ENCODE data around the gene ESPL1. TPM values are rescaled to one million over a fixed set of nuclear protein-coding genes. Genes with fewer than 3 reads are reported as not detected.
A peak's percentile ranks its signal among the peaks of the same experiment; 100 is the strongest.

The ESPL1 gene
- total RNA-seq, 2 experiments from 2014 or later, result 88.4 to 90.2 TPM

DNA sequence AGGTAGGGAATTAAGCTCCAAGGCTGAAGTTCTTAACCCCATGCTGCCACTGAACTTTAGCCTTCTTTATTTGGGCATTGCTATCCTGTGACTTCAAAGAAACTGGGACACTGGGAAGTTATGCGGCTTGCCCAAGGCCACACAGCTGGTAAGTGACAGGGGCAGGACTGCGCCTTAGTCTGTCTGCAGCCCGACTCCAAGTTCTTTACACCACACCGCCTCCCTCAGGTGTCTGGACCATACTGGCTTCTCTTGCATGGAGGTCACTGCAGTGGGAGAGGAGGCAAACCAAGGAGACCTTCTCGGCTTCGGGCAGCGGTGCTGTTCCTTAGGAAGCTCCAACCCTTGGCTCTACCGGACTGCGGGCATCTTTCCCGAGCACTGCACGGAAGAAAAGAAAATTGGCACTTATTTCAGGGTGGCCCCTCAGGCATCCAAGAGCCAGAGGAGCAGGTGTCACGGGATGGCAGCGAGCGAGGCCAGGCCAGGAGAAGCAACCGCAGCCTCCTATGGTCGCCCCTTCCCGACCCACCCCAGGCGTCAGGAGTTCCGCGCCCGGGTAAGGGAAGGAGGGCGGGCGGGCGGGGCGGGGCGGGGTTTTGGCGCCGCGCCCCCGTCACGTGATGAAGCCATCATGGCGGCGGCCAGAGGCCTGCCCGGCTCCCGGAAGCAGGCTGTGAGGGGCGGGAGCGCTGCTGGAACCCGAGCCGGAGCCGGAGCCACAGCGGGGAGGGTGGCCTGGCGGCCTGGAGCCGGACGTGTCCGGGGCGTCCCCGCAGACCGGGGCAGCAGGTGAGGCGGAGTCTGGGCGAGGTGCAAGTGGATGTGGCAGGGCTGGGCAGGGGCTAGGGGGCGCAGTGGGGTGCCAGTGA is 16.4 kb upstream of the ESPL1 start:
- peak; percentile 79 for DNase-seq
- H3K4me1 Mint-ChIP-seq, result peaks cover 52% of the 10 kb centered on the region
- H3K9me3 Mint-ChIP-seq, result no peaks in the 10 kb centered on the region
- ChIA-PET POLR2A (interaction anchor here (0.8 to 4.0 kb wide), 18 partner anchors 12 to 128 kb away, joined by 3 to 33 read pairs (median 5); partner anchors contain the start of genes CSAD, ESPL1, ITGB7 and MYG1), CTCF (interaction anchor here (0.7 to 13.1 kb wide), 24 partner anchors 9 to 185 kb away, joined by 3 to 211 read pairs (median 3); partner anchors contain the start of genes AAAS, ESPL1, ITGB7 and SP1)
- no peaks in the 10 kb centered on the region for H3K27me3 Mint-ChIP-seq
- peak overlapping the region; percentile 97 for H3K4me3 Mint-ChIP-seq
- H3K36me3 Mint-ChIP-seq (ENCODE audit: low read depth), result peaks cover 25% of the 10 kb centered on the region
- peak overlapping the region; percentile 81 for H3K27ac Mint-ChIP-seq

- H3K27ac Mint-ChIP-seq, result peak overlapping the region; percentile 81
- peaks cover 25% of the 10 kb centered on the region for H3K36me3 Mint-ChIP-seq (ENCODE audit: low read depth)
- peak overlapping the region; percentile 97 for H3K4me3 Mint-ChIP-seq
- peaks cover 49% of the 10 kb centered on the region for H3K4me1 Mint-ChIP-seq
- POLR2A ChIA-PET, result interaction anchor here (0.9 to 4.0 kb wide), 13 partner anchors 11 to 65 kb away, joined by 3 to 33 read pairs (median 5); partner anchors contain the start of genes ESPL1, ITGB7 and MYG1
- CTCF ChIA-PET, result interaction anchor here (0.8 to 13.1 kb wide), 7 partner anchors 9 to 93 kb away, joined by 3 to 211 read pairs (median 5); partner anchors contain the start of genes ESPL1 and ITGB7
- no peaks in the 10 kb centered on the region for H3K27me3 Mint-ChIP-seq
- H3K9me3 Mint-ChIP-seq, result no peaks in the 10 kb centered on the region
- no peak for DNase-seq
Measured at GRCh38 chr12:53252349-53252916, 15.7 kb upstream of the ESPL1 start.

DNA sequence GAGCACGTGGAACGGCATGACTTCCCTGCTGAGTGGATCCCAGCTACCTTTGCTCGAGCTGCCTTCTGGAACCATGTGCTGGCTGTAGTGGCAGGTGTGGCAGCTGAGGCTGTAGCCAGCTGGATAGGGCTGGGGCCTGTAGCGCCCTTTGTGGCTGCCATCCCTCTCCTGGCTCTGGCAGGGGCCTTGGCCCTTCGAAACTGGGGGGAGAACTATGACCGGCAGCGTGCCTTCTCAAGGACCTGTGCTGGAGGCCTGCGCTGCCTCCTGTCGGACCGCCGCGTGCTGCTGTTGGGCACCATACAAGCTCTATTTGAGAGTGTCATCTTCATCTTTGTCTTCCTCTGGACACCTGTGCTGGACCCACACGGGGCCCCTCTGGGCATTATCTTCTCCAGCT is 14.8 kb upstream of the ESPL1 start:
- H3K36me3 Mint-ChIP-seq (ENCODE audit: low read depth), result peaks cover 25% of the 10 kb centered on the region
- H3K4me1 Mint-ChIP-seq, result peaks cover 49% of the 10 kb centered on the region
- DNase-seq, result no peak
- CTCF ChIA-PET, result interaction anchor here (0.9 to 13.1 kb wide), 5 partner anchors 15 to 71 kb away, joined by 3 to 211 read pairs (median 5); partner anchors contain the start of genes AAAS, ESPL1 and ITGB7
- peak overlapping the region; percentile 97 for H3K4me3 Mint-ChIP-seq
- no peaks in the 10 kb centered on the region for H3K9me3 Mint-ChIP-seq
- H3K27me3 Mint-ChIP-seq, result no peaks in the 10 kb centered on the region
- peak overlapping the region; percentile 81 for H3K27ac Mint-ChIP-seq
- POLR2A ChIA-PET, result interaction anchor here (0.8 to 4.0 kb wide), 10 partner anchors 11 to 68 kb away, joined by 3 to 33 read pairs (median 5); partner anchors contain the start of gene ESPL1

- DNase-seq, result peak; percentile 30
- Mint-ChIP-seq H3K27me3 (no peaks in the 10 kb centered on the region), H3K4me3 (no peak overlapping the region), H3K4me1 (peaks cover 56% of the 10 kb centered on the region), H3K36me3 (ENCODE audit: low read depth) (peaks cover 25% of the 10 kb centered on the region), H3K9me3 (no peaks in the 10 kb centered on the region), H3K27ac (peak overlapping the region; percentile 62)
- ChIA-PET POLR2A (interaction anchor here (0.9 to 4.0 kb wide), 4 partner anchors 14 to 74 kb away, joined by 3 to 33 read pairs (median 4); partner anchors contain the start of genes CSAD, ESPL1 and ZNF740), CTCF (interaction anchor here (1.4 to 13.1 kb wide), 4 partner anchors 13 to 95 kb away, joined by 5 to 211 read pairs (median 26); partner anchors contain the start of genes CSAD, ESPL1, ITGB7 and ZNF740)
Measured at GRCh38 chr12:53254816-53255545, 13.1 kb upstream of the ESPL1 start.

GRCh38 chr12:53255996-53256395 is 12.1 kb upstream of the ESPL1 start:
- H3K36me3 Mint-ChIP-seq (ENCODE audit: low read depth), result peaks cover 25% of the 10 kb centered on the region
- CTCF ChIA-PET, result interaction anchor here (13.1 kb wide), 1 partner anchor 42 kb away, joined by 211 read pairs; the partner anchor contains the start of gene ITGB7
- no peaks in the 10 kb centered on the region for H3K27me3 Mint-ChIP-seq

DNA sequence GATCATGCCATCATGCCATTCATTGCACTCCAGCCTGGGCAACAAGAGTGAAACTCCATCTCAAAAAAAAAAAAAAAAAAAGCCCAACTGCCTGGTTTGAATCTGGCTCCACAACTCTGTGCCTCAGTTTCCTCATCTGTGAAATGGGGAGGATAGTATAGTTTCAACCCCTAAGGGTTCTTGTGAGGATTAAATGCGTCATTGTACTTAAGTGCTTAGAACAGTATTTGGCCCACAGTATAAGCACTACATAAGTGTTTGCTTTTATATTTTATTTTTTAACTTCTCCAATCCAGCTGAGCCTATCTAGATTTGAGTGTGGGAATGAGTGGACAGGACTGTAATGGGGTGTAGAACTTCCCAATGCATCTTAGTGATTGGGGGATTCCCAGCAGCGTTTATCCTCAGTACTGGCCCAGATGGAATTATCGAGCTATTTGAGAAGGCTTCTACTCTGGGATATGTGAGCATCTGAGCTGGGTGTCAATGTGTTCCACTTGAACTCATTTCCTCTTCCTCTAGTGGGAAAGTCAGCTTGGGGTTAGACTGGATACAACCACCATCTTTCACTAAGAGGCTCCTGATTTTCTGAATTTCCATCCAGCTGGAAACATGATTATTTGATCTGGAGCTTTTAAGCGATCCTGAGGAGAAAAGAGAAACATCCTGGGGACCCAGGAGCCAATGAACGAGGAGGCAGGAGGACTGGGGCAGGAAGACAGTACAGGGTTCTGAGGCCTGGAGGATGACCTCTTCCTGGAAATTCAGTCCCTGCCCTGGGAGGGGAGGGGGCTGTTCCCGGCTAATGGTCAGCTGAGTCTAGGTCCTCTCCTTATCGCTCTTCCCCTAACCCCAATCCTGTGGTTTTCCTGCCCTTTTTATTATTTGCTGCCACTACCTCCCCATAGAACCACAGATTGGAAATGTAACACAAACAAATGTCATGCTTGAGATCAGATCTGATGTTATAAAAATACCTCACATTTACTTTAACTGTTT is 9.3 kb upstream of the ESPL1 start:
- CTCF ChIA-PET, result interaction anchor here (0.7 to 13.1 kb wide), 3 partner anchors 9 to 219 kb away, joined by 3 to 211 read pairs (median 6); partner anchors contain the start of genes ESPL1 and ITGB7
- Mint-ChIP-seq H3K27me3 (no peaks in the 10 kb centered on the region), H3K9me3 (no peaks in the 10 kb centered on the region), H3K4me1 (peaks cover 30% of the 10 kb centered on the region), H3K36me3 (ENCODE audit: low read depth) (peaks cover 11% of the 10 kb centered on the region), H3K27ac (no peak overlapping the region), H3K4me3 (no peak overlapping the region)
- POLR2A ChIA-PET, result interaction anchor here (0.8 to 1.3 kb wide), 2 partner anchors 9 to 15 kb away, joined by 3 to 4 read pairs; no protein-coding TSS in a partner anchor
- no peak for DNase-seq

More at GRCh38 chr12:53255996-53256395, 12.1 kb upstream of the ESPL1 start:
- H3K27ac Mint-ChIP-seq, result no peak overlapping the region
- no peaks in the 10 kb centered on the region for H3K9me3 Mint-ChIP-seq
- DNase-seq, result no peak
- H3K4me1 Mint-ChIP-seq, result peaks cover 52% of the 10 kb centered on the region
- H3K4me3 Mint-ChIP-seq, result no peak overlapping the region
- POLR2A ChIA-PET, result interaction anchor here (0.8 to 1.4 kb wide), 4 partner anchors 10 to 34 kb away, joined by 3 to 4 read pairs (median 4); partner anchors contain the start of gene ESPL1

DNA sequence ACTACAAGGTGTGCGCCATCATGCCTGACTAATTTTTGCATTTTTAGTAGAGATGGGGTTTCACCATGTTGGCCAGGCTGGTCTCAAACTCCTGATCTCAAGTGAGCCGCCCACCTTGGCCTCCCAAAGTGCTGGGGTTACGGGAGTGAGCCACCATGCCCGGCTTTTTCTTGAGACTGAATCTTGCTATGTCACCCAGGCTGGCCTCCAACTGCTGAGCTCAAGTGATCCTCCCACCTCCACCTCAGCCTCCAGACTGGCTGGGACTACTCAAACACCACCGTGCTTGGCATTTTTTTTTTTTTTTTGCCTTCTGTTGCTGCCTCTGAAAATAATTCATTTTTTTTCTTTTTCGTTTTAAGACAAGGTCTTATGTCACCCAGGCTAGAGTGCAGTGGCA is 8.2 kb upstream of the ESPL1 start:
- Mint-ChIP-seq H3K36me3 (ENCODE audit: low read depth) (peaks cover 6% of the 10 kb centered on the region), H3K27ac (no peak overlapping the region)
- POLR2A ChIA-PET, result interaction anchor here (0.9 to 1.4 kb wide), 2 partner anchors 35 to 40 kb away, joined by 3 to 4 read pairs; no protein-coding TSS in a partner anchor

GRCh38 chr12:53265783-53266182 is 2.3 kb upstream of the ESPL1 start:
- ChIA-PET CTCF (interaction anchor here (1.3 to 8.0 kb wide), 5 partner anchors 13 to 57 kb away, joined by 4 to 201 read pairs (median 46); partner anchors contain the start of genes AAAS and PFDN5), POLR2A (interaction anchor here (1.5 to 7.0 kb wide), 6 partner anchors 9 to 85 kb away, joined by 4 to 93 read pairs (median 36); partner anchors contain the start of genes AAAS, CSAD, MYG1 and PFDN5)

More for the DNA sequence above, 8.2 kb upstream of the ESPL1 start:
- H3K27me3 Mint-ChIP-seq, result no peaks in the 10 kb centered on the region
- no peaks in the 10 kb centered on the region for H3K9me3 Mint-ChIP-seq
- CTCF ChIA-PET, result interaction anchor here (1.9 to 13.1 kb wide), 2 partner anchors 9 to 46 kb away, joined by 7 to 211 read pairs; partner anchors contain the start of gene ITGB7
- no peak overlapping the region for H3K4me3 Mint-ChIP-seq
- no peak for DNase-seq
- peaks cover 21% of the 10 kb centered on the region for H3K4me1 Mint-ChIP-seq

GRCh38 chr12:53267306-53267998 is 647 bp upstream of the ESPL1 start:
- H3K27me3 Mint-ChIP-seq, result no peaks in the 10 kb centered on the region
- ChIA-PET CTCF (interaction anchor here (0.6 to 8.0 kb wide), 22 partner anchors 9 to 213 kb away, joined by 3 to 201 read pairs (median 4); partner anchors contain the start of genes AAAS, CSAD and ZNF740), POLR2A (interaction anchor here (0.7 to 7.0 kb wide), 26 partner anchors 9 to 408 kb away, joined by 3 to 93 read pairs (median 6); partner anchors contain the start of genes AAAS, ATP5MC2, CSAD and EIF4B)
- H3K9me3 Mint-ChIP-seq, result no peaks in the 10 kb centered on the region
- DNase-seq, result peak; percentile 54
- peaks cover 41% of the 10 kb centered on the region for H3K36me3 Mint-ChIP-seq (ENCODE audit: low read depth)
- H3K4me3 Mint-ChIP-seq, result peak overlapping the region; percentile 98
- peak overlapping the region; percentile 90 for H3K27ac Mint-ChIP-seq
- peaks cover 50% of the 10 kb centered on the region for H3K4me1 Mint-ChIP-seq

More at GRCh38 chr12:53265783-53266182, 2.3 kb upstream of the ESPL1 start:
- Mint-ChIP-seq H3K9me3 (no peaks in the 10 kb centered on the region), H3K27ac (no peak overlapping the region), H3K27me3 (no peaks in the 10 kb centered on the region), H3K4me3 (no peak overlapping the region), H3K36me3 (ENCODE audit: low read depth) (peaks cover 28% of the 10 kb centered on the region), H3K4me1 (peaks cover 40% of the 10 kb centered on the region)
- no peak for DNase-seq
